H1 (cell line): Measurements from ENCODE around the gene TMEM150B. TPM values are rescaled to one million over a fixed set of nuclear protein-coding genes. Genes with fewer than 3 reads are reported as not detected.

Experiments
- CTCF ChIA-PET: fragments of 300-600 bp; sonication (Branson Sonifier 250); formaldehyde crosslinking; loops from one replicate; lab custom pipeline; 2021; ENCODE audit not compliant: partially characterized antibody; lab: Charles Lee
- POLR2A ChIA-PET: fragments of 300-600 bp; sonication (Branson Sonifier 250); formaldehyde crosslinking; loops from one replicate; lab custom pipeline; 2021; ENCODE audit warnings: inconsistent platforms; ENCODE audit not compliant: partially characterized antibody; lab: Charles Lee
- DNase-seq, 2 experiments: peaks; one replicate each; pipeline versions ENCODE4 v3.0.0 to v3.0.0-alpha.2; 2010 to 2022; ENCODE audit warnings: low spot score in 2 of 2, low read depth in 1 of 2, mixed read lengths in 1 of 2
- FAIRE-seq: peaks from 2 replicates; lab custom pipeline; 2011; peaks lifted over from hg19 to GRCh38; lab: Jason Lieb, UNC
- H2AFZ ChIP-seq: 2 replicates; pipeline ENCODE4 v1.8.1; 2012; ENCODE audit warnings: low read length, inconsistent platforms
- H2AK5ac ChIP-seq: 2 replicates; pipeline ENCODE4 v1.6.1; 2013; ENCODE audit warnings: low read depth, low read length
- H2BK120ac ChIP-seq: replicated peaks from 2 replicates; pipeline ENCODE3; 2013; ENCODE audit warnings: low read depth, low read length, inconsistent platforms
- H2BK12ac ChIP-seq: 2 replicates; pipeline ENCODE4 v1.6.1; 2013; ENCODE audit warnings: low read depth, low read length
- H2BK15ac ChIP-seq: 2 replicates; pipeline ENCODE4 v1.6.1; 2013; ENCODE audit warnings: low read length
- H2BK20ac ChIP-seq: 2 replicates; pipeline ENCODE4 v1.6.1; 2013; ENCODE audit warnings: low read length
- H2BK5ac ChIP-seq: 2 replicates; pipeline ENCODE4 v1.6.1; 2013; ENCODE audit warnings: low read depth, low read length
- H3K14ac ChIP-seq: 2 replicates; pipeline ENCODE4 v1.6.1; 2013; ENCODE audit warnings: inconsistent platforms; ENCODE audit not compliant: insufficient read length
- H3K18ac ChIP-seq: 2 replicates; pipeline ENCODE4 v1.6.1; 2013; ENCODE audit warnings: low read length; ENCODE audit errors: extremely low read depth
- H3K23ac ChIP-seq: 2 replicates; pipeline ENCODE4 v1.6.1; 2013; ENCODE audit warnings: inconsistent platforms; ENCODE audit not compliant: insufficient read length
- H3K23me2 ChIP-seq: 2 replicates; pipeline ENCODE4 v1.6.1; 2013; ENCODE audit warnings: low read depth, low read length
- H3K27ac ChIP-seq: 2 replicates; pipeline ENCODE4 v1.6.1; 2011; ENCODE audit warnings: low read depth, low read length, inconsistent platforms
- H3K27me3 ChIP-seq, 4 experiments: replicated peaks in 1 of 4; 1 replicate in 1 of 4; 2 replicates in 3 of 4; pipeline versions ENCODE4 v1.6.1 to v1.8.1; 2011 to 2013; ENCODE audit warnings: low read length in 3 of 4, mild to moderate bottlenecking in 3 of 4, inconsistent platforms in 2 of 4, mixed read lengths in 2 of 4, moderate library complexity in 1 of 4; ENCODE audit not compliant: control insufficient read depth in 3 of 4, insufficient read depth in 3 of 4; ENCODE audit errors: extremely low read depth in 1 of 4
- H3K36me3 ChIP-seq, 4 experiments: 2 replicates each; pipeline versions ENCODE4 v1.6.1 to v1.8.1; 2011 to 2013; ENCODE audit warnings: mild to moderate bottlenecking in 4 of 4, low read length in 3 of 4, moderate library complexity in 2 of 4, control low read depth in 1 of 4, inconsistent platforms in 1 of 4; ENCODE audit not compliant: insufficient read depth in 4 of 4, control insufficient read depth in 2 of 4
- H3K4ac ChIP-seq: replicated peaks from 2 replicates; pipeline ENCODE3; 2013; ENCODE audit warnings: low read length, low read depth, mixed read lengths, inconsistent platforms; ENCODE audit not compliant: insufficient read length
- H3K4me1 ChIP-seq, 4 experiments: replicated peaks in 1 of 4; 1 replicate in 1 of 4; 2 replicates in 3 of 4; pipeline versions ENCODE4 v1.6.1 to v1.8.1; 2011 to 2013; ENCODE audit warnings: low read length in 3 of 4, inconsistent platforms in 2 of 4, mixed read lengths in 1 of 4; ENCODE audit not compliant: insufficient read depth in 4 of 4, control insufficient read depth in 3 of 4
- H3K4me2 ChIP-seq, 2 experiments: 2 replicates each; pipeline versions ENCODE4 v1.6.1 to v1.8.1; 2011 to 2013; ENCODE audit warnings: low read depth in 2 of 2, low read length in 2 of 2, control low read depth in 1 of 2, inconsistent platforms in 1 of 2, mild to moderate bottlenecking in 1 of 2; ENCODE audit not compliant: insufficient read depth in 1 of 2
- H3K4me3 ChIP-seq, 4 experiments: fragments of 200-600, 300-600 bp in 1 of 4; sonication (generic), shearing (Covaris generic), sonication (Bioruptor Twin) in 1 of 4; 2 replicates each; pipeline versions ENCODE4 v1.5.1 to v1.8.1; 2011 to 2016; ENCODE audit warnings: low read length in 4 of 4, low read depth in 3 of 4, control low read depth in 2 of 4, inconsistent platforms in 2 of 4, mild to moderate bottlenecking in 2 of 4, mixed read lengths in 1 of 4, moderate library complexity in 1 of 4; ENCODE audit not compliant: insufficient read depth in 2 of 4; ENCODE audit errors: extremely low read depth in 1 of 4
- H3K56ac ChIP-seq: replicated peaks from 2 replicates; pipeline ENCODE3; 2013; ENCODE audit warnings: low read depth, mild to moderate bottlenecking, mixed read lengths, low read length, inconsistent platforms; ENCODE audit not compliant: insufficient read length
- H3K79me1 ChIP-seq: 2 replicates; pipeline ENCODE4 v1.6.1; 2013; ENCODE audit warnings: low read depth, low read length, control low read depth
- H3K79me2 ChIP-seq, 2 experiments: 2 replicates each; pipeline versions ENCODE4 v1.6.1 to v1.8.1; 2012 to 2013; ENCODE audit warnings: low read length in 2 of 2, mild to moderate bottlenecking in 2 of 2, inconsistent platforms in 1 of 2; ENCODE audit not compliant: insufficient read depth in 2 of 2, control insufficient read depth in 1 of 2
- H3K9ac ChIP-seq, 4 experiments: replicated peaks in 1 of 4; 1 replicate in 1 of 4; 2 replicates in 3 of 4; pipeline versions ENCODE4 v1.6.1 to v1.8.1; 2011 to 2013; ENCODE audit warnings: low read depth in 3 of 4, low read length in 3 of 4, control low read depth in 2 of 4, mild to moderate bottlenecking in 2 of 4, moderate library complexity in 2 of 4, inconsistent platforms in 1 of 4; ENCODE audit errors: extremely low read depth in 1 of 4
- H3K9me3 ChIP-seq, 2 experiments: 2 replicates each; pipeline versions ENCODE4 v1.6.1 to v1.8.1; 2012 to 2013; ENCODE audit warnings: mild to moderate bottlenecking in 2 of 2, moderate library complexity in 2 of 2, control low read depth in 1 of 2, inconsistent platforms in 1 of 2, low read depth in 1 of 2, low read length in 1 of 2, mixed read lengths in 1 of 2; ENCODE audit not compliant: insufficient read depth in 2 of 2
- H4K20me1 ChIP-seq, 2 experiments: replicated peaks in 1 of 2; 2 replicates each; pipeline versions ENCODE3 to v1.8.1; 2011 to 2013; ENCODE audit warnings: inconsistent platforms in 2 of 2, low read length in 2 of 2, mild to moderate bottlenecking in 1 of 2; ENCODE audit not compliant: insufficient read depth in 2 of 2, control insufficient read depth in 1 of 2
- H4K5ac ChIP-seq: 2 replicates; pipeline ENCODE4 v1.6.1; 2013; ENCODE audit warnings: low read length, low read depth, mixed read lengths, inconsistent platforms; ENCODE audit not compliant: insufficient read length
- H4K8ac ChIP-seq: 2 replicates; pipeline ENCODE4 v1.8.0; 2013; ENCODE audit warnings: mild to moderate bottlenecking, moderate library complexity, low read length, inconsistent platforms; ENCODE audit not compliant: insufficient read depth; ENCODE audit errors: extremely low read depth
- H4K91ac ChIP-seq: replicated peaks from 2 replicates; pipeline ENCODE3; 2013; ENCODE audit warnings: low read length, mixed read lengths, inconsistent platforms; ENCODE audit not compliant: insufficient read length
- BCL11A ChIP-seq, 2 experiments: IDR thresholded peaks; one replicate each; pipeline ENCODE4 v1.6.1; 2011; ENCODE audit warnings: low read depth in 2 of 2, low read length in 2 of 2, mild to moderate bottlenecking in 2 of 2
- EZH2 ChIP-seq: fragments of 200-600 bp; sonication (generic); IDR thresholded peaks from 2 replicates; pipeline ENCODE4 v1.7.1; 2012; ENCODE audit warnings: low read depth, mild to moderate bottlenecking, moderate library complexity, low read length, inconsistent platforms; ENCODE audit not compliant: severe bottlenecking
- HDAC2 ChIP-seq, 2 experiments: fragments of 300-600 bp in 1 of 2; sonication (generic) in 1 of 2; IDR thresholded peaks; 2 replicates each; pipeline ENCODE4 v1.6.1; 2011 to 2012; ENCODE audit warnings: low read depth in 2 of 2, low read length in 2 of 2, mild to moderate bottlenecking in 2 of 2, moderate library complexity in 2 of 2, borderline replicate concordance in 1 of 2, inconsistent platforms in 1 of 2
- HDAC6 ChIP-seq: IDR thresholded peaks from one replicate; pipeline ENCODE4 v1.7.1; 2012; ENCODE audit warnings: low read depth, mild to moderate bottlenecking, inconsistent platforms, low read length, moderate library complexity
- SAP30 ChIP-seq: fragments of 300-600 bp; sonication (generic); IDR thresholded peaks from 2 replicates; pipeline ENCODE4 v1.7.1; 2012; ENCODE audit warnings: low read length, moderate library complexity, mild to moderate bottlenecking, inconsistent platforms; ENCODE audit not compliant: insufficient read depth, insufficient replicate concordance
- SP2 ChIP-seq: IDR thresholded peaks from 2 replicates; pipeline ENCODE4 v1.6.1; 2012; ENCODE audit warnings: mild to moderate bottlenecking, low read length, inconsistent platforms
- whole genome bisulfite sequencing, 2 experiments: shearing (Covaris generic) in 1 of 2; methylation state at CpG; one replicate each; pipeline versions ENCODE4 v1.1.6 to v1.1.7; 2013 to 2015; ENCODE audit warnings: low lambda C conversion rate in 2 of 2, mixed read lengths in 2 of 2, inconsistent platforms in 1 of 2, low coverage in 1 of 2, missing lambda C conversion rate in 1 of 2; ENCODE audit not compliant: insufficient replicate concordance in 2 of 2, insufficient coverage in 1 of 2, insufficient read length in 1 of 2; ENCODE audit errors: extremely low coverage in 1 of 2, missing lambda C conversion rate in 1 of 2; 5-methylcytosine and 5-hydroxymethylcytosine counted together
- polyA plus RNA-seq, 7 experiments: library from polyadenylated mRNA; depleted of rRNA in 3 of 7; stranded (reverse) in 5 of 7; unstranded in 2 of 7; fragments of >200 nt in 5 of 7; fragments of 200-250 nt in 2 of 7; gene quantifications; 1 replicate in 5 of 7; 2 replicates in 1 of 7; 4 replicates in 1 of 7; pipeline versions ENCODE4 v1.2.1 to v1.2.3, GENCODE V29; 2011 to 2013; ENCODE audit warnings: missing spikeins in 2 of 7, mixed read lengths in 2 of 7
- total RNA-seq: library from RNA; stranded (reverse); fragmentation: NEBNext Ultra II Directional; extraction: Animal tissue kit (Norgen Biotek cat#: 25700); gene quantifications from 2 replicates; pipeline ENCODE4 v1.2.1, GENCODE V29; 2021
- TF ChIP-seq, protein P1 (sequence below): IDR thresholded peaks from 2 replicates; pipeline ENCODE4 v1.6.1; 2012; ENCODE audit warnings: inconsistent platforms

The TMEM150B gene
- total and polyA plus RNA-seq, 2 of the 8 experiments (the other 6 are each of a cell fraction or from before 2014, with no cell fraction given), result 0.41 to 0.91 TPM

DNA sequence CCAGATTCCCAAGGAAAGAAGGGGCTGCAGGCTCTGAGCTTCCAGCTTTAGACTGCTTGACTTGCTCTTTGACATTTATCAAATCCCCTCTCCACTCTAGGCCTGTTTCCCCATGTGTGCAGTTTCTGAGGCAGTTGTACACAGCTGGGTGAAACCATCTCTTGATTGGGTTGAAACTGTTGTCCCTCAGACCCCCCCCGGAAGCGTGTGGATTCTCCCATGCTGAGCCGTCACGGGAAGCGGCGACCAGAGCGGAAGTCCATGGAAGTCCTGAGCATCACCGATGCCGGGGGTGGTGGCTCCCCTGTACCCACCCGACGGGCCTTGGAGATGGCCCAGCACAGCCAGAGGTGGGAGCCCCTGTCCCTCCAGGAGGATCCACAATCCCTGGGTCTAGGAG, 21.7 kb downstream of the TMEM150B start:
- no peak overlapping the region for H2BK120ac ChIP-seq
- H4K20me1 ChIP-seq, result peaks cover 0 to 5% of the 10 kb centered on the region in 2 experiments
- ChIA-PET CTCF (interaction anchor here (0.6 to 3.9 kb wide), 11 partner anchors 9 to 200 kb away, joined by 3 to 37 read pairs (median 11); partner anchors contain the start of genes GARIN5B, KMT5C, TMEM150B and TMEM238), POLR2A (interaction anchor here (0.6 to 3.8 kb wide), 7 partner anchors 8 to 88 kb away, joined by 3 to 32 read pairs (median 4); partner anchors contain the start of gene KMT5C)
- H3K36me3 ChIP-seq, result peaks cover 16 to 44% (median 36%) of the 10 kb centered on the region in 4 experiments
- no peak overlapping the region for H3K4me2 ChIP-seq
- H3K18ac ChIP-seq, result no peak overlapping the region
- H2AK5ac ChIP-seq, result no peak overlapping the region
- TF ChIP-seq HDAC6 (no peak), BCL11A (IDR thresholded peaks at IDR 0.05; ENCODE audit: low read depth in 2 of 2, low read length in 2 of 2) (no peak), EZH2 (no peak), SP2 (no peak), HDAC2 (IDR thresholded peaks at IDR 0.05; ENCODE audit: borderline replicate concordance in 1 of 2, low read depth in 2 of 2, low read length in 2 of 2) (no peak), SAP30 (no peak)
- TF ChIP-seq, protein P1, sequence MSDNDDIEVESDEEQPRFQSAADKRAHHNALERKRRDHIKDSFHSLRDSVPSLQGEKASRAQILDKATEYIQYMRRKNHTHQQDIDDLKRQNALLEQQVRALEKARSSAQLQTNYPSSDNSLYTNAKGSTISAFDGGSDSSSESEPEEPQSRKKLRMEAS, result no peak
- H3K9me3 ChIP-seq, result no peaks in the 10 kb centered on the region
- no peak overlapping the region for H3K27ac ChIP-seq
- no peak overlapping the region for H2AFZ ChIP-seq
- H3K14ac ChIP-seq, result no peak overlapping the region
- no peaks in the 10 kb centered on the region; the same call in 1 of the 2 replicates for H3K79me1 ChIP-seq
- H3K56ac ChIP-seq, result no peak overlapping the region
- H3K27me3 ChIP-seq, result no peaks in the 10 kb centered on the region
- H3K23ac ChIP-seq, result no peak overlapping the region
- peaks cover 0 to 8% (median 3%) of the 10 kb centered on the region in 4 experiments; a peak in 3 of 7 replicates for H3K4me1 ChIP-seq
- H2BK20ac ChIP-seq, result no peak overlapping the region
- H3K23me2 ChIP-seq, result peaks cover 2% of the 10 kb centered on the region; the same call in 1 of the 2 replicates
- H4K8ac ChIP-seq, result no peak overlapping the region
- DNase-seq (no peak), FAIRE-seq (no peak)
- WGBS, 2 experiments, result 91% methylated on average over 11 of the region's 11 CpGs; no CpG with 5 or more reads in 1 of the 2 experiments
- no peak overlapping the region for H3K4me3 ChIP-seq
- H4K5ac ChIP-seq, result no peak overlapping the region
- no peak overlapping the region for H2BK12ac ChIP-seq
- no peaks in the 10 kb centered on the region for H3K79me2 ChIP-seq
- no peak overlapping the region for H4K91ac ChIP-seq
- no peak overlapping the region for H3K4ac ChIP-seq
- no peak overlapping the region for H3K9ac ChIP-seq
- H2BK5ac ChIP-seq, result no peak overlapping the region
- H2BK15ac ChIP-seq, result no peak overlapping the region
